GM19452 (cell line): Measurements from ENCODE around the gene ATP5F1A.
"Not testable (repeated sequence)": the region's sequence is repeated elsewhere in the genome, so short reads cannot be mapped to it uniquely, and the experiment has no call there.

ENCODE experiments used
- ATAC-seq: cut with Tn5 transposase; IDR thresholded peaks from one replicate; pipeline ENCODE4 v1.9.1; 2021; ENCODE audit not compliant: unreplicated experiment

The ATP5F1A gene

GRCh38 chr18:46048641-46049040, 49.5 kb downstream of the ATP5F1A start:
- no peak for ATAC-seq

GRCh38 chr18:46047369-46047768, 50.7 kb downstream of the ATP5F1A start:
- ATAC-seq: not testable (repeated sequence)

- ATAC-seq: no peak
Observed at GRCh38 chr18:46046688-46047087, 51.4 kb downstream of the ATP5F1A start.

- no peak for ATAC-seq
Observed at GRCh38 chr18:46046126-46046525, 52.0 kb downstream of the ATP5F1A start.

- no peak for ATAC-seq
Observed at GRCh38 chr18:46042571-46043123, 55.4 kb downstream of the ATP5F1A start.

GRCh38 chr18:46040747-46041104, 57.4 kb downstream of the ATP5F1A start:
- no peak for ATAC-seq

- no peak for ATAC-seq
Observed at GRCh38 chr18:46040033-46040746, 57.9 kb downstream of the ATP5F1A start.

- ATAC-seq: no peak
Observed at GRCh38 chr18:46037512-46038305, 60.4 kb downstream of the ATP5F1A start.

- ATAC-seq: no peak
Observed at GRCh38 chr18:46035696-46036680, 62.1 kb downstream of the ATP5F1A start.

GRCh38 chr18:46034230-46034629, 63.9 kb downstream of the ATP5F1A start:
- no peak for ATAC-seq

GRCh38 chr18:46031741-46032140, 66.4 kb downstream of the ATP5F1A start:
- no peak for ATAC-seq
